Measurements from ENCODE around the gene PALB2.

DNA sequence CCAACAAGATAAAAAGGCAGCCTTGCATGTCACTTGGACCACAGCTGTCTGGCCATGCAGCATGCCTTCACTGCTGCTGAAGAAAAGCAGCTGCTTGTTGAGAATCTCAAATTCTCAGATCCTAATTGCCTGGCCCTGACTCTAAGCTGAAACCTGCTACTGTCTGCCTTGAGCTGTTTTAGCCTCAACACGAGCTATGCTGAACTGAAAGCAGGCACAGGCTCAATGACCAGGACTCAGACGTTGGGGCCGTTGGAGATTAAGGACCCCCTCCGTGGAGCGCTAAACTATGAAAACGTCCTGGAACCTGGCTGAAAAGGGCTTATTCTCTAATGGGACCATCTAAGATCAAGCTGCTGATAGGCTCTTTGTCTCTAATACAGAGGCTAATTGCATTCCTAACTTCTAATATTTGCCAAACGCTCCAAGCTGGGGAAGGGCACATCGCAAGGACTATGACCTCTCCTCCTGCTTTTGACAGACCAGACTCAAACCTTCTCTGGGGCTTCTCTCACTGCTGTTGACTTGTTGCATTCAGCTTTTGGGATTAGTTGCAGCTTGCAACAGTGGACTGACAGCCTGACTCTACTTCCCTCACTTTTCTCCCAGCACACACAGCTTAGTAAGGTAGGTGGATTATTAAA, 33.0 kb upstream of the PALB2 start:
- no peak for TF ChIP-seq EZH2phosphoT487 (IDR thresholded peaks at IDR 0.05; ENCODE audit: low read depth)
- TF ChIP-seq, protein P1, sequence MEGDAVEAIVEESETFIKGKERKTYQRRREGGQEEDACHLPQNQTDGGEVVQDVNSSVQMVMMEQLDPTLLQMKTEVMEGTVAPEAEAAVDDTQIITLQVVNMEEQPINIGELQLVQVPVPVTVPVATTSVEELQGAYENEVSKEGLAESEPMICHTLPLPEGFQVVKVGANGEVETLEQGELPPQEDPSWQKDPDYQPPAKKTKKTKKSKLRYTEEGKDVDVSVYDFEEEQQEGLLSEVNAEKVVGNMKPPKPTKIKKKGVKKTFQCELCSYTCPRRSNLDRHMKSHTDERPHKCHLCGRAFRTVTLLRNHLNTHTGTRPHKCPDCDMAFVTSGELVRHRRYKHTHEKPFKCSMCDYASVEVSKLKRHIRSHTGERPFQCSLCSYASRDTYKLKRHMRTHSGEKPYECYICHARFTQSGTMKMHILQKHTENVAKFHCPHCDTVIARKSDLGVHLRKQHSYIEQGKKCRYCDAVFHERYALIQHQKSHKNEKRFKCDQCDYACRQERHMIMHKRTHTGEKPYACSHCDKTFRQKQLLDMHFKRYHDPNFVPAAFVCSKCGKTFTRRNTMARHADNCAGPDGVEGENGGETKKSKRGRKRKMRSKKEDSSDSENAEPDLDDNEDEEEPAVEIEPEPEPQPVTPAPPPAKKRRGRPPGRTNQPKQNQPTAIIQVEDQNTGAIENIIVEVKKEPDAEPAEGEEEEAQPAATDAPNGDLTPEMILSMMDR (IDR thresholded peaks at IDR 0.05; ENCODE audit: low read depth, low read length), result no peak

All from OCI-LY3 (cell line).